HG03521 (cell line): Measurements from ENCODE around the gene ERVFRD-1.
A peak's percentile ranks its signal among the peaks of the same experiment; 100 is the strongest.

ENCODE experiments used
- ATAC-seq: cut with Tn5 transposase; IDR thresholded peaks from one replicate; pipeline ENCODE4 v1.9.1; 2021; ENCODE audit warnings: mild to moderate bottlenecking, moderate library complexity; ENCODE audit not compliant: unreplicated experiment

Gene ERVFRD-1, protein sequence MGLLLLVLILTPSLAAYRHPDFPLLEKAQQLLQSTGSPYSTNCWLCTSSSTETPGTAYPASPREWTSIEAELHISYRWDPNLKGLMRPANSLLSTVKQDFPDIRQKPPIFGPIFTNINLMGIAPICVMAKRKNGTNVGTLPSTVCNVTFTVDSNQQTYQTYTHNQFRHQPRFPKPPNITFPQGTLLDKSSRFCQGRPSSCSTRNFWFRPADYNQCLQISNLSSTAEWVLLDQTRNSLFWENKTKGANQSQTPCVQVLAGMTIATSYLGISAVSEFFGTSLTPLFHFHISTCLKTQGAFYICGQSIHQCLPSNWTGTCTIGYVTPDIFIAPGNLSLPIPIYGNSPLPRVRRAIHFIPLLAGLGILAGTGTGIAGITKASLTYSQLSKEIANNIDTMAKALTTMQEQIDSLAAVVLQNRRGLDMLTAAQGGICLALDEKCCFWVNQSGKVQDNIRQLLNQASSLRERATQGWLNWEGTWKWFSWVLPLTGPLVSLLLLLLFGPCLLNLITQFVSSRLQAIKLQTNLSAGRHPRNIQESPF

DNA sequence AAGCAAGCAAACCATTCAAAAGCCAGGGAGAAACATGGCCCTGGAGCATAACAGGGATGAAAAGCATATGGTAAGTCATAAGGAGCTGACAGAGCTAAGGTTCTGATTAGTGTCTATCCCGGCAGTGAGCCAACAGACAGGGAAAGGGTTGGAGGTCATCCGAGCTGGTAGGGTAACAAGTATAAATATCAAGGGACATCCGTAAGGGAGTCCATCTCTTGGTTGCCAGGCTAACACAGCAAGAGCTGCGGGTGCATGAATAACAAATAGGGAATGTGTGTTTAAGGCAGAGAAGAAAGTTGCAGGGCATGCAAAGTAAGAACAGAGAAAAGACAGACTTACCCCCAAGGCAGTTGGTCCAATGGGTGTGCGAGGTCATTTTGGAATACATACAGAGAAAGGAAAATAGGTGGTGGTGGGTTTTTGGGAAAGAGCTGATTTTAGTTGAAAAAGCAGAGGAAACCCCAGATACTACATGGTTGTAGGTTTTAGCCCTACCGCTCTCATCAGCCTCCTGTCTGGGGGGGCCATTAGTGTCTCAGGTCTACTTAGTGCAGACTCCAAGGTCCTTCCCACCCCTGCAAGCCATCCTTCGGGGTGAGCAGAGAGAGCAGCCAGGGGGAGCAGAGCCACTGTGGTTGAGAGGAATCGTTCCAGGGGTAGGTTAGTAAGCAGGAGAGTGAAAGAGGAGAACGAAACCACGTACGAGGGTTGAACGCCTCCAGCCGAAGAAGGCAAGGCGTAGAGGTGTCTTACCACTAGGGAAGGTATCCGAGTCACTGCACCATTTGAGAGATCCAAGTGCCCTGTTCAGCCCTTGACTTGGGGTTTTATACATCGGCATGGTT is at the start of gene ERVFRD-1:
Gene ERVFRD-1 (minus strand): TSS at position 805 of the 848 bp plus-strand sequence. CDS start 6,415 bp downstream, outside the sequence.
- ATAC-seq, result no peak

- no peak for ATAC-seq
Observed at GRCh38 chr6:11160199-11160598, 48.7 kb upstream of the ERVFRD-1 start.

GRCh38 chr6:11155589-11155988 is 44.1 kb upstream of the ERVFRD-1 start:
- no peak for ATAC-seq

DNA sequence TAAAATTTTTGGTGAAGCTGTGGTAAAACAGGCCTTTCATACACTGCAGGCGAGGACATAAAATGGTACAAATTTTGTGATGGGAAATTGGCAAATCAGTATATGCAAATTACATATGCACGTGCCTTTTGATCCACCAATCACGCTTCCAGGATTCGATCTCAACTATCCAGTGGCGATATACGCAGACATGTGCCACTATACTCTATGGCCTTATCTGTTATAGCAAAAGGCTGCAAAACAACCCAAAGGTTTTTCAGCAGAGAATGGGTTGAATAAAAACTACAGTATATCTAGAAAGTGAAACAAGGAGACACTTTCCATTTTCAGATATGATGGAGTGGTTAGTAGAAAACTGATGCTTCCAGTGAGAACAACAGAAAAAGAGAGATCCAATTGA is 41.9 kb upstream of the ERVFRD-1 start:
- no peak for ATAC-seq

DNA sequence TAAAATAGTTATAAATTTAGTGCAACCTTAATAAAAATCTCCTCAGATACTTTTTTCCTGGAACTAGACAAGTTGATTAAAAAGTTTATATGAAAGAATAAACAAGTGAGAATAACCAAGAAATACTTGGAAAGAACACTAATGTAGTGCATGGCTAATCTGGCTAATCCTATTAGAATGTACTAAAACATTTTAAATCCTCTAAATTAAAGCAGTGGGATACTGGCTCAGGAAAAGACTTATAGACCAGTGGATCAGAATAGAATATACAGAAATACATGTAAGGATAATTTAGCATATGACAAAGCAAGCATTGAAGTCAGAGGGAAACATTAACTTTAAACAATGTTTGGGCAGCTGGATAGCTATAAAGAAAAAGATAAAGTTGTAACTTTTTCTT is 41.1 kb upstream of the ERVFRD-1 start:
- ATAC-seq, result no peak

GRCh38 chr6:11151488-11151887 is 40.0 kb upstream of the ERVFRD-1 start:
- ATAC-seq, result no peak

GRCh38 chr6:11149551-11149950 is 38.0 kb upstream of the ERVFRD-1 start:
- no peak for ATAC-seq

- ATAC-seq, result no peak
Observed at GRCh38 chr6:11146117-11146826, 34.7 kb upstream of the ERVFRD-1 start.

DNA sequence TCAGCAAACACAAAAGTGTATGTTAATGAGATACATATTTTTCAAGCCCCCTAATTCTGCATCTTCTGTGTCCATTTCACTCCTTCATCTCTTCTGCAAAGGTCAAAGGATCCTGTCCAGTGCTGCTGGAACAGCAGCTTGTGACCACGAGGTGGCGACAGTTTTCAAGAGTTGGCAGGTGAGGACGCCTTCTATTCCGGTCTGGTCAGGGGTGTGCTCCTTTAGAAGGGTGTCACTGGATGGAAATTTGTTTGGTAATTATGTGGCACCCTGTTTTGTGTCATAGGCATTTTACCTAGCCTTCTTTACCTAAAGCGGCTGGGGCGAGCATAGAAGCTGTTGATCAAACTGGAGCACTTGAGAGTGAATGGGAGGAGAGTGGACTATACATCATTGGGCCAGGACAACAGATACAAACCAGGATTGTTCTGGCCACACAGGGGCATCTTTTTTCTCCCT is 32.9 kb upstream of the ERVFRD-1 start:
- ATAC-seq, result peak; percentile 75

- no peak for ATAC-seq
Observed at GRCh38 chr6:11143394-11144371, 32.2 kb upstream of the ERVFRD-1 start.

- no peak for ATAC-seq
Observed at GRCh38 chr6:11142296-11143027, 30.9 kb upstream of the ERVFRD-1 start.

GRCh38 chr6:11141295-11141694 is 29.8 kb upstream of the ERVFRD-1 start:
- no peak for ATAC-seq

GRCh38 chr6:11140056-11140455 is 28.5 kb upstream of the ERVFRD-1 start:
- ATAC-seq, result no peak

DNA sequence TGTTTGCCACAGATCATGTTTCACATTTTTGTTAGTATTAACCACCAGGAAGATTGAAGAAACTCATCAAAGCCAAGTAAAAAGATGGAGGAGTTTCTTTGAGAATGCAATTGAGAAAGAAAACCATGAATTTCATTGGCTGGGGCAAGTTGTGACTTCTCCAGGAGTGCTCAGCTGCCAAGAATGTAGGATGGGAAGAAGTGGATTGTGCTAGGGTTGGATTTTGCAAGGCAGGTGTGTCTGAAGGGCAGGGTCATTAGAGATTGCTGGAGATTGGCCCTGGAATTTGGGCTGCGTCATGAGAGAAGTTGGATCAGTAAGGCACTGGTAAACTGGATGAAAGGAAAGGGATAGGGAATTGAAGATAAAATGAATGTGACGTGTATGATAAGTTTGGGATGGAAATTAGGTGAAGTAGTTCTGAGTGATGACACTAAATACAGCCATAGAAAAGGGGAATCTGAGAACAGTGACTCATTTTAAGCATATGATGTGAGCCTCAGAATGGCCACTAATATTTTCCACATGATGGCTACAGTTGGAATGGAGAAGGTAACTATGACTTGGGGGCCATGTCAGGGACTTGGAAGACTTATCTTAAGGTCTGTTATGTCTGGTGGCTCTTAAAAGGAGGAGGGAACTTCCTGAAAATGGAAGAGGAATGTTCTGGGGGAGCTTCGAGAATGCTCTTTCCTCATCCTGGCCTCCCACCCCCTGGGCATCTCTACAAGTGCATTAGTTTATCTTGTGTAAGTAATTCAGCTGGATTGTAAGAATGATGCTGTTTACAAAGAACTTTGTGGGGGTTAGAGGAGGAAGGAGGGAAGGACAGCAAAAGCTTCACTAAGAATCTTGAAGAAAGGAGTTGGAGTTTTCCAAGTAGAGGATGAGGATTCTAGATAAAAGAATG is 27.8 kb upstream of the ERVFRD-1 start:
- ATAC-seq, result no peak

DNA sequence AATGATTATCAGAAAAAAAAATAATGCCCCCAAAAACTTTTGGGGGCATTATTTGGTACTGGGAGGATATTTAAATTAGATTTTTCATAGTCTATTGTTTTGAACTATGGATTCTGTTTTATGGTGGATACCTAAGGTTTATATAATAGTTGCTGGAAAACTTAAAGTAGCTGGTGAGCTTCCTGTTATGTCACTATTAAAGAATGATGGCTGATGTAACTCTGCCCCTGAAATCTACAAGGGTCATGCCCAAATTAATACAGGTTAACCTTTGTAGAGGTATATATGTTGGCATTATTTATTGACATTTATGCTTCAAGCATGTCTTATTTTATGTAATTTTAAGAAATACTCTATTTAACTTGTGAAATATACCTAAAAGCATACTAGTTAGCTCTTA is 25.3 kb upstream of the ERVFRD-1 start:
- no peak for ATAC-seq

DNA sequence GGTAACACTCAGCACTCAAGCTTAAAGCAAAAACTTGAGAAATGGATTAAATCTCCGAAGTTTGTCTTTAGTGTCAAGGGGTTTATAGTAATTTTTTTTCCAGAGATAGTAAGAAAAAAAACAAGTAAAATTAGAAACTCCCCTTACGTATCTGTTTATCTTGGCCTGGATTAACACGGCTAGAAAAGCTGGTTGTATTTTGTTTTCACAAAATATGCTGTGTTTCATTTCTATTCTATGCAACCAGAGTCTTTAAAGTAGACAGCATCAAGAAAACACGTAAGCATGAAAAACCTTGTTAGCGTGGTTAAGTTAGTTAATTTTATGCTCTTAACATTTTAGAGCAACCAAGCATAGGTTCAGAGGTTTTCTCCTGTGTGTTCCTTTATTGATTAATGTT is 21.8 kb upstream of the ERVFRD-1 start:
- ATAC-seq, result no peak

GRCh38 chr6:11132194-11132888 is 20.8 kb upstream of the ERVFRD-1 start:
- ATAC-seq, result no peak
